Measurements from ENCODE around the gene TSPAN31.

TSPAN31 gene

DNA sequence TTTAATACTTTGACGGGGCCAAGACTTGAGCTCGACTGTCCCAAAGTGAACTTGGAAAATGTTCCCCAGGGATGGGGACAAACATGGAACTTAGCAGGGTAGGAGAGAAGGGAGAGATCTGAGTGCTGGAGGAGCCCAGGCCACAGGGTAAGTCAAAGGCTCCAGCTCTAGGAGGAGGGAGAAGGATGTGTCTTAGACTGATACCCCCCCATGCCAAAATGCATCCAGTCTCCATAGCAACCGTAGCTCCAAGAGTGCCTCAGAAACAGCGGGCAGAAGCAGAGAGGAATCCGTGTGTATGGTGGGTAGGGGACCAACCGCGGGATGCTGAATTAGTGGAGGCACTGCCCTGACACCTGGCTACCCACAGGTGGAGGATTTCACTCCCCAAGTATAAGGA, 5.5 kb upstream of the TSPAN31 start:
- no peak for DNase-seq (ENCODE audit: extremely low read depth, low read depth)
- TF ChIP-seq CTCF (IDR thresholded peaks at IDR 0.05; ENCODE audit: low read depth, low read length) = no peak

GRCh38 chr12:57739914-57740538, 4.8 kb upstream of the TSPAN31 start:
- no peak for DNase-seq (ENCODE audit: extremely low read depth, low read depth)
- TF ChIP-seq CTCF (IDR thresholded peaks at IDR 0.05; ENCODE audit: low read depth, low read length) = no peak

- no peak for TF ChIP-seq CTCF (IDR thresholded peaks at IDR 0.05; ENCODE audit: low read depth, low read length)
- DNase-seq (ENCODE audit: extremely low read depth, low read depth) = no peak
Measured at GRCh38 chr12:57740656-57741412, 4.0 kb upstream of the TSPAN31 start.

- TF ChIP-seq CTCF (IDR thresholded peaks at IDR 0.05; ENCODE audit: low read depth, low read length) = no peak
- no peak for DNase-seq (ENCODE audit: extremely low read depth, low read depth)
Measured at GRCh38 chr12:57741413-57741789, 3.4 kb upstream of the TSPAN31 start.

- no peak for DNase-seq (ENCODE audit: extremely low read depth, low read depth)
- TF ChIP-seq CTCF (IDR thresholded peaks at IDR 0.05; ENCODE audit: low read depth, low read length) = no peak
Measured at GRCh38 chr12:57741844-57742738, 2.7 kb upstream of the TSPAN31 start.

GRCh38 chr12:57743769-57744168, 1.1 kb upstream of the TSPAN31 start:
- no peak for TF ChIP-seq CTCF (IDR thresholded peaks at IDR 0.05; ENCODE audit: low read depth, low read length)
- DNase-seq (ENCODE audit: extremely low read depth, low read depth) = no peak
